K562 (cell line): Measurements from ENCODE around the gene SMIM29. TPM values are rescaled to one million over a fixed set of nuclear protein-coding genes. Genes with fewer than 3 reads are reported as not detected.

Source experiments
- CHD4 ChIP-seq: fragments of 200-600 bp; sonication (generic); IDR thresholded peaks from 3 replicates; pipeline ENCODE4 v1.6.1; 2012; ENCODE audit warnings: low read depth, mild to moderate bottlenecking, mixed read lengths, low read length, inconsistent platforms; ENCODE audit not compliant: insufficient read depth, insufficient replicate concordance, poor library complexity, severe bottlenecking
- GTF2F1 ChIP-seq: IDR thresholded peaks from 2 replicates; pipeline ENCODE4 v1.6.1; 2011; ENCODE audit warnings: low read depth, low read length, improper control_type of control experiment
- MAFF ChIP-seq: IDR thresholded peaks from 2 replicates; pipeline ENCODE4 v1.6.1; 2012; ENCODE audit warnings: low read length, improper control_type of control experiment
- ZNF583 ChIP-seq: fragments of 250-450 bp; sonication (Bioruptor Pico); IDR thresholded peaks from 2 replicates; pipeline ENCODE4 v1.4.0; 2020
- ZNF77 ChIP-seq: fragments of 250-450 bp; sonication (Bioruptor Pico); IDR thresholded peaks from 2 replicates; pipeline ENCODE4 v1.5.0; 2020
- polyA plus RNA-seq, 8 experiments: library from polyadenylated mRNA; depleted of rRNA in 4 of 8; stranded (reverse) in 5 of 8; unstranded in 3 of 8; fragments of >200 nt; fragmentation: Nextera tagmentation in 2 of 8; fragmentation: Illumina TruSeq in 1 of 8; extraction: Ambion mirVana in 2 of 8; extraction: Trizol in 1 of 8; gene quantifications; 2 replicates each; pipeline versions ENCODE4 v1.2.1 to v1.2.3, GENCODE V29; 2011 to 2014; ENCODE audit warnings: inconsistent platforms in 1 of 8, missing spikeins in 1 of 8
- total RNA-seq, 7 experiments: library from RNA; depleted of rRNA in 6 of 7; stranded (reverse); fragments of >200 nt in 6 of 7; fragmentation: Illumina TruSeq in 2 of 7; extraction: Trizol in 2 of 7; gene quantifications; 2 replicates each; pipeline versions ENCODE4 v1.2.1 to v1.2.3, GENCODE V29; 2011 to 2021; ENCODE audit warnings: low replicate concordance in 1 of 7
- TF ChIP-seq, protein P1 (sequence below): sonication (generic); formaldehyde crosslinking; IDR thresholded peaks from 2 replicates; pipeline ENCODE4 v1.8.1; 2023; ENCODE audit warnings: mild to moderate bottlenecking, missing genetic modification reagents
- TF ChIP-seq, protein P2 (sequence below): fragments of 450-650 bp; formaldehyde crosslinking; conservative IDR thresholded peaks from 2 replicates; pipeline ENCODE4 v1.4.0; 2022; ENCODE audit warnings: mild to moderate bottlenecking, missing genetic modification characterization
- TF ChIP-seq, protein P3 (sequence below): fragments of 450-650 bp; IDR thresholded peaks from 2 replicates; pipeline ENCODE4 v1.6.1; 2016
- TF ChIP-seq, protein P4 (sequence below), 2 experiments: fragments of 250-450 bp in 1 of 2; fragments of 450-650 bp in 1 of 2; sonication (Bioruptor Pico) in 1 of 2; IDR thresholded peaks; 2 replicates each; pipeline versions ENCODE4 v1.6.1 to v1.8.0; 2016 to 2021; ENCODE audit warnings: mild to moderate bottlenecking in 2 of 2, moderate library complexity in 2 of 2, missing compliant biosample characterization in 1 of 2, missing genetic modification characterization in 1 of 2
- TF ChIP-seq, protein P5 (sequence below): fragments of 200-800 bp; sonication (Bioruptor generic); IDR thresholded peaks from 2 replicates; pipeline ENCODE4 v1.6.1; 2016; ENCODE audit warnings: missing genetic modification characterization, missing compliant biosample characterization
- TF ChIP-seq, protein P6 (sequence below): sonication (generic); formaldehyde crosslinking; IDR thresholded peaks from 2 replicates; pipeline ENCODE4 v1.8.0; 2022; ENCODE audit warnings: mild to moderate bottlenecking, missing genetic modification reagents, borderline replicate concordance

SMIM29 gene
- total and polyA plus RNA-seq, 9 of the 15 experiments (the other 6 are each of a cell fraction or from before 2014, with no cell fraction given) = 6.5 to 36.7 (median 20.9) TPM

DNA sequence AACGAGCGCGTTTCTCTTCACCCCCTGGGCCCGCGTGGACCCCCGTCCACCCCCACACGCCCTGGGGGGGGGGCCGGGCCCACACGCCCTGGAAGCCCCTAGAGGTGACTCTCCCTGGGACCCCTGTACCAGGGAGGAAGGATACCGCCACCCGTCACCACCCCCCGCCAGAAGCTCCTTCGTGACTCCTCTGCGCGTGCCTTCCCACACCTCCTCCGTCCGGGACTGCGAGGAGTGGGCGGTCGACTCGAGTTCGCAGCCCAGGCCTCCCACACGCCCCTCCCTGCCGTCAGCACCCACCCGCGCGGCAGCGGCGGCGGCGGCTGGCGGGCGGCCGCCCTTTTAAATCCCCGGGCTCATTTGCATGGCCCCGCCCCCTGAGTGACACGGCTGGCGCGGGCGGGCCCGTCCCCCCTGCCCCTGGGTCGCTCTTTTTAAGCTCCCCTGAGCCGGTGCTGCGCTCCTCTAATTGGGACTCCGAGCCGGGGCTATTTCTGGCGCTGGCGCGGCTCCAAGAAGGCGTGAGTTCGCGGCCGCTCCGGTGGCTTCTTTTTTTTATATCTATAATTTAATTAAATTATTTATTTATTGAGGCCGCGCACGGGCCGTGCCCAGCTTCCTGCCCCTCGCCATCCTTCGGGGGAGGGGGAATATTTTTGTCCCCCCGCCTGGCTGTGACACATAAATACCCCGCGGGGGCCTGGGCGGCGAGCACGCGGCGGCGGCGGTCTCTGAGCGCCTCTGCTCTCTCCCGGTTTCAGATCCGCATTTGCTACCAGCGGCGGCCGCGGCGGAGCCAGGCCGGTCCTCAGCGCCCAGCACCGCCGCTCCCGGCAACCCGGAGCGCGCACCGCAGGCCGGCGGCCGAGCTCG, 12.1 kb downstream of the SMIM29 start, which contains the start of gene HMGA1 (continued):
- TF ChIP-seq, protein P1, sequence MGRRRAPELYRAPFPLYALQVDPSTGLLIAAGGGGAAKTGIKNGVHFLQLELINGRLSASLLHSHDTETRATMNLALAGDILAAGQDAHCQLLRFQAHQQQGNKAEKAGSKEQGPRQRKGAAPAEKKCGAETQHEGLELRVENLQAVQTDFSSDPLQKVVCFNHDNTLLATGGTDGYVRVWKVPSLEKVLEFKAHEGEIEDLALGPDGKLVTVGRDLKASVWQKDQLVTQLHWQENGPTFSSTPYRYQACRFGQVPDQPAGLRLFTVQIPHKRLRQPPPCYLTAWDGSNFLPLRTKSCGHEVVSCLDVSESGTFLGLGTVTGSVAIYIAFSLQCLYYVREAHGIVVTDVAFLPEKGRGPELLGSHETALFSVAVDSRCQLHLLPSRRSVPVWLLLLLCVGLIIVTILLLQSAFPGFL (CRISPR knock-in tag) = no peak
- TF ChIP-seq, protein P2, sequence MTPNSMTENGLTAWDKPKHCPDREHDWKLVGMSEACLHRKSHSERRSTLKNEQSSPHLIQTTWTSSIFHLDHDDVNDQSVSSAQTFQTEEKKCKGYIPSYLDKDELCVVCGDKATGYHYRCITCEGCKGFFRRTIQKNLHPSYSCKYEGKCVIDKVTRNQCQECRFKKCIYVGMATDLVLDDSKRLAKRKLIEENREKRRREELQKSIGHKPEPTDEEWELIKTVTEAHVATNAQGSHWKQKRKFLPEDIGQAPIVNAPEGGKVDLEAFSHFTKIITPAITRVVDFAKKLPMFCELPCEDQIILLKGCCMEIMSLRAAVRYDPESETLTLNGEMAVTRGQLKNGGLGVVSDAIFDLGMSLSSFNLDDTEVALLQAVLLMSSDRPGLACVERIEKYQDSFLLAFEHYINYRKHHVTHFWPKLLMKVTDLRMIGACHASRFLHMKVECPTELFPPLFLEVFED (CRISPR knock-in tag) = peak; percentile 80; the same call in 1 of the 2 replicates
- TF ChIP-seq ZNF583 (CRISPR knock-in tag) (no peak), MAFF (no peak), ZNF77 (CRISPR knock-in tag) (peak; percentile 75; the same call in 1 of the 2 replicates), CHD4 (no peak), GTF2F1 (peak; percentile 93)
- TF ChIP-seq, protein P3, sequence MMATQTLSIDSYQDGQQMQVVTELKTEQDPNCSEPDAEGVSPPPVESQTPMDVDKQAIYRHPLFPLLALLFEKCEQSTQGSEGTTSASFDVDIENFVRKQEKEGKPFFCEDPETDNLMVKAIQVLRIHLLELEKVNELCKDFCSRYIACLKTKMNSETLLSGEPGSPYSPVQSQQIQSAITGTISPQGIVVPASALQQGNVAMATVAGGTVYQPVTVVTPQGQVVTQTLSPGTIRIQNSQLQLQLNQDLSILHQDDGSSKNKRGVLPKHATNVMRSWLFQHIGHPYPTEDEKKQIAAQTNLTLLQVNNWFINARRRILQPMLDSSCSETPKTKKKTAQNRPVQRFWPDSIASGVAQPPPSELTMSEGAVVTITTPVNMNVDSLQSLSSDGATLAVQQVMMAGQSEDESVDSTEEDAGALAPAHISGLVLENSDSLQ = peak; percentile 97
- TF ChIP-seq, protein P4, sequence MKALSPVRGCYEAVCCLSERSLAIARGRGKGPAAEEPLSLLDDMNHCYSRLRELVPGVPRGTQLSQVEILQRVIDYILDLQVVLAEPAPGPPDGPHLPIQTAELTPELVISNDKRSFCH (CRISPR knock-in tag; IDR thresholded peaks at IDR 0.05) = peak; percentile 57; the same call in 1 of the 2 replicates
- TF ChIP-seq, protein P4 (tag; IDR thresholded peaks at IDR 0.05) = peak; percentile 47; the same call in 1 of the 2 replicates
- TF ChIP-seq, protein P5, sequence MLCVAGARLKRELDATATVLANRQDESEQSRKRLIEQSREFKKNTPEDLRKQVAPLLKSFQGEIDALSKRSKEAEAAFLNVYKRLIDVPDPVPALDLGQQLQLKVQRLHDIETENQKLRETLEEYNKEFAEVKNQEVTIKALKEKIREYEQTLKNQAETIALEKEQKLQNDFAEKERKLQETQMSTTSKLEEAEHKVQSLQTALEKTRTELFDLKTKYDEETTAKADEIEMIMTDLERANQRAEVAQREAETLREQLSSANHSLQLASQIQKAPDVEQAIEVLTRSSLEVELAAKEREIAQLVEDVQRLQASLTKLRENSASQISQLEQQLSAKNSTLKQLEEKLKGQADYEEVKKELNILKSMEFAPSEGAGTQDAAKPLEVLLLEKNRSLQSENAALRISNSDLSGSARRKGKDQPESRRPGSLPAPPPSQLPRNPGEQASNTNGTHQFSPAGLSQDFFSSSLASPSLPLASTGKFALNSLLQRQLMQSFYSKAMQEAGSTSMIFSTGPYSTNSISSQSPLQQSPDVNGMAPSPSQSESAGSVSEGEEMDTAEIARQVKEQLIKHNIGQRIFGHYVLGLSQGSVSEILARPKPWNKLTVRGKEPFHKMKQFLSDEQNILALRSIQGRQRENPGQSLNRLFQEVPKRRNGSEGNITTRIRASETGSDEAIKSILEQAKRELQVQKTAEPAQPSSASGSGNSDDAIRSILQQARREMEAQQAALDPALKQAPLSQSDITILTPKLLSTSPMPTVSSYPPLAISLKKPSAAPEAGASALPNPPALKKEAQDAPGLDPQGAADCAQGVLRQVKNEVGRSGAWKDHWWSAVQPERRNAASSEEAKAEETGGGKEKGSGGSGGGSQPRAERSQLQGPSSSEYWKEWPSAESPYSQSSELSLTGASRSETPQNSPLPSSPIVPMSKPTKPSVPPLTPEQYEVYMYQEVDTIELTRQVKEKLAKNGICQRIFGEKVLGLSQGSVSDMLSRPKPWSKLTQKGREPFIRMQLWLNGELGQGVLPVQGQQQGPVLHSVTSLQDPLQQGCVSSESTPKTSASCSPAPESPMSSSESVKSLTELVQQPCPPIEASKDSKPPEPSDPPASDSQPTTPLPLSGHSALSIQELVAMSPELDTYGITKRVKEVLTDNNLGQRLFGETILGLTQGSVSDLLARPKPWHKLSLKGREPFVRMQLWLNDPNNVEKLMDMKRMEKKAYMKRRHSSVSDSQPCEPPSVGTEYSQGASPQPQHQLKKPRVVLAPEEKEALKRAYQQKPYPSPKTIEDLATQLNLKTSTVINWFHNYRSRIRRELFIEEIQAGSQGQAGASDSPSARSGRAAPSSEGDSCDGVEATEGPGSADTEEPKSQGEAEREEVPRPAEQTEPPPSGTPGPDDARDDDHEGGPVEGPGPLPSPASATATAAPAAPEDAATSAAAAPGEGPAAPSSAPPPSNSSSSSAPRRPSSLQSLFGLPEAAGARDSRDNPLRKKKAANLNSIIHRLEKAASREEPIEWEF = no peak
- TF ChIP-seq, protein P6, sequence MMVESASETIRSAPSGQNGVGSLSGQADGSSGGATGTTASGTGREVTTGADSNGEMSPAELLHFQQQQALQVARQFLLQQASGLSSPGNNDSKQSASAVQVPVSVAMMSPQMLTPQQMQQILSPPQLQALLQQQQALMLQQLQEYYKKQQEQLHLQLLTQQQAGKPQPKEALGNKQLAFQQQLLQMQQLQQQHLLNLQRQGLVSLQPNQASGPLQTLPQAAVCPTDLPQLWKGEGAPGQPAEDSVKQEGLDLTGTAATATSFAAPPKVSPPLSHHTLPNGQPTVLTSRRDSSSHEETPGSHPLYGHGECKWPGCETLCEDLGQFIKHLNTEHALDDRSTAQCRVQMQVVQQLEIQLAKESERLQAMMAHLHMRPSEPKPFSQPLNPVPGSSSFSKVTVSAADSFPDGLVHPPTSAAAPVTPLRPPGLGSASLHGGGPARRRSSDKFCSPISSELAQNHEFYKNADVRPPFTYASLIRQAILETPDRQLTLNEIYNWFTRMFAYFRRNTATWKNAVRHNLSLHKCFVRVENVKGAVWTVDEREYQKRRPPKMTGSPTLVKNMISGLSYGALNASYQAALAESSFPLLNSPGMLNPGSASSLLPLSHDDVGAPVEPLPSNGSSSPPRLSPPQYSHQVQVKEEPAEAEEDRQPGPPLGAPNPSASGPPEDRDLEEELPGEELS = no peak
